ENCODE measurements around the gene DISP3.

GRCh38 chr1:11479375-11479979 is 522 bp downstream of the DISP3 start:
- TF ChIP-seq ZNF274 (IDR thresholded peaks at IDR 0.05; ENCODE audit: low read depth, low read length) (no peak), YY1 (IDR thresholded peaks at IDR 0.05; ENCODE audit: insufficient read depth, insufficient read length) (no peak), SUZ12 (IDR thresholded peaks at IDR 0.05; ENCODE audit: extremely low read depth, insufficient read depth, insufficient read length) (no peak)

Measured in NT2/D1 (cell line).